Fibroblast of skin of left quadriceps (primary cell): Measurements from ENCODE around the gene CPVL.

Source experiments
- DNase-seq, 2 experiments: peaks; one replicate each; pipeline ENCODE4 v3.0.0-alpha.2; 2013; ENCODE audit warnings: low read depth in 2 of 2

CPVL gene

DNA sequence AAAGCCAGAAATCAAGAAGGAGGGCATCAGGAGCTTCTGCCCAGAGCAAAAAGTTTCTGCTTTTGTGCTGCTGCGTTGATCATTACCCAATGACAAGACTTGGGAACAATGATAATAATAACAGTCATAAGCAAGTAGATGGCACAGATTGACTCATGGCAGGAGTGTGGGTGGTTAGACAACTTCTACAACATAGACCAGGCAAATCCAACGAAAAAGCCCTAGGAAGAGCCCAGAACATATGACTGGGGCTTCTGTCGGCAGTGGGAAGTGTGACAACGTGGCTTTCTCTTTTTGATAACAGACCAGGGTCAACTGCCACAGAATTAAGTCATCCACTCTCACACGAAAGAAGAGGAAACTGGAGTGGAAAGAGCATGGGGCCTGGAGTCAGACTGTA lies 102.8 kb downstream of the CPVL start:
- DNase-seq = no peak

DNA sequence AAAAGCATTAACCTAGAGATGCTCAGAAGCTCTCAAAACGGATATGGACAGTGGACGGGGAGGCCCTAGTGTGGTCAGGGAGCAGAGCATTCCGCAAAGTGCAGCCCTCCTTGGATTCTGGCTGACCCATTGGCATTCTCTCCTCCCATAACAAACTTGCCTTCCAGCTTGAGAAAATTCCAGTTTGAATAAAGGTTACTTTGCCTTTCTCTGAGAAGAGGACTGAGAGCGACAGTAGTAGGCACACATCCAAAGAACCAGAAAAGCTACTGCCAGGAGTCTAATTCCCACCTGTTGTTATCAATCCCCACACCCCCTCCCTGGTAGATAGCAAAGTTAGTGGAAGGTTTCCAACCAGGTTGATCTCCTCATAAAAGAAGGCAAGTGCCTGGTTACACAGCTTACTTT lies 103.5 kb downstream of the CPVL start:
- no peak for DNase-seq

DNA sequence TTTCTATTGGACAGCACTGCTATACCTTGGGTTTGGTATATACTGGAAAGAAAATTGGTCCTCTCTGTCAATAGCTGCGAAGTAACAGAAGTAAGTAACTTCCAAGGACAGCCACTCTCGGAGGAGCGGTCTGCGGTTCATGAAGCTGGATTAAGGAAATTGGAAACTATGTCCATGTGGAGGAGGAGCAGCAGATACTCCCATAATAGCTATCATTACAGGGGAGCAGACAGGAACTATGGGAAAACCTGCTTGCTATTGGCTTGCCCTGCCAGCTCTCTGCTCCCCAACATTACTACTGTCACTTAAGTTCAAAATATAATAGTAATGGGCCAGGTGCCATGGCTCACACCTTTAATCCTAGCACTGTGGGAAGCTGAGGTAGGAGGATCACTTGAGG lies 104.3 kb downstream of the CPVL start:
- DNase-seq = no peak

DNA sequence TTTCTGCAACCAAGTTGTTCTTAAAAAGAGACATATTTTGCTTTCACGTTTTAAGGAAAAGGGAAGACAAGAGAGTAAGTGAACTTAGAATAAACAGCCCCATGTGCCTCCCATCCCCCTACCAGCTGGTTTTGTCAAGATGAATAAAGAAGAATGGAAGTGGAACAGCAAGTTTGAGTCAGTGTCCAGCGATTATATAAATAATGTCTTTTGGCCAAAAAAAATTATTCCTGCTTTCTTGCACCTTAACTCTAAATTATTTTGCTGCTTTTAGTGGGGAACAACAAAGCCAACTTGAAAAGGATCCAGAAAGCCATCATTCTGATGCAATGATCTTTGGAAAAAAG lies 105.8 kb downstream of the CPVL start:
- no peak for DNase-seq

DNA sequence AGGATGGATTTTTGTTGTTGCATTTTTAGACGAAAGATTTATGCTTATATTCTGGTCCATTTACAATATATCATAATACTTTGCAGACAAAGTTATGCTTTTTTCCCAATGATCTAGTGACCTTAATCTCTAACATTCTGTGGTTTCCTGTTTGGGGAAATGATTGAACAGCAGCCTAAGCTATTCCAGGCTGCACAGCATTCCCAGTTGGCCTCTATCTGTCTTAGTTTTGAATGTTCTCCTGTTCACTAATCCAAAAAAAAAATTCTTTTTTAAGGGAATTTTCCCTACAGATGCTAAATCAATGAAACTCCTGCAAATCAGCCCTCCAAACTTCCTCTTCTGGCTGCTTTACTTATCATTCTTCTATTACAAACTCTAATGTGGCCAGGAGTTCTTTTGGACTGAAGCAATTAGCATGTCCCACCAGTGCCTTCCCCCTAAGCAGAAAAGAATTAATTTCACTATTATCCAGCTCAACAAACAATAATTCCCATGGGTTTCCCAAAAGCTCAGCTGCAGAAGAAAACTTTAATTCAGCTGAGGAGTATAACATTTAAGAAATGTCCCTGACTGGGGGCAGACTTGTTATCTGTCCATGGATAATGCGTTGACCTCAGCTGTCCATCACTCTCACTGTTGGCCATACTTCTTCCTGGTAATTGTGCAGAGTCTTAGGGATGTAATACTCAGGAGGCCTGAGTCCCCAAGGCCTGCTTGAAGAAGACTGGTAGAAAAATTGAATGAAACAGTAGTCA lies 106.3 kb downstream of the CPVL start:
- peak; percentile 92 for DNase-seq

DNA sequence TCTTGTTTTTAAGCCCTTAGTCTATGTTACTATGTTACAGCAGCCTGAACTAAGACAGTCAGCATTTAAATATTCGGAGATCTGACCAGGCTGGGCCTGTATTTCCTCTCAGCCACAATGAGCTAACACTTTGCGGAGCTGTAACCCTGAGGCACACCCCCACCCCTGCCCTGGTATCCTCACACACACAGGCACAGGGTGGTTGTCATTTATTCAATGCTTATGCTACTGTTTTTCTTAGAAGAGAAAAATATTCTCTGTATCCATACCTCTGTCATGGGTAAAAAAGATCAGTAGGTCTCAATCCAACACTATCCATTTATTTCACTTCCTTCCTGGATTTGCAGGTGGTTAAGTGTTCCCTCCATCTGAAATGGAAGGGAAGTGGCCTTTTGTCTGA lies 107.9 kb downstream of the CPVL start:
- no peak for DNase-seq

DNA sequence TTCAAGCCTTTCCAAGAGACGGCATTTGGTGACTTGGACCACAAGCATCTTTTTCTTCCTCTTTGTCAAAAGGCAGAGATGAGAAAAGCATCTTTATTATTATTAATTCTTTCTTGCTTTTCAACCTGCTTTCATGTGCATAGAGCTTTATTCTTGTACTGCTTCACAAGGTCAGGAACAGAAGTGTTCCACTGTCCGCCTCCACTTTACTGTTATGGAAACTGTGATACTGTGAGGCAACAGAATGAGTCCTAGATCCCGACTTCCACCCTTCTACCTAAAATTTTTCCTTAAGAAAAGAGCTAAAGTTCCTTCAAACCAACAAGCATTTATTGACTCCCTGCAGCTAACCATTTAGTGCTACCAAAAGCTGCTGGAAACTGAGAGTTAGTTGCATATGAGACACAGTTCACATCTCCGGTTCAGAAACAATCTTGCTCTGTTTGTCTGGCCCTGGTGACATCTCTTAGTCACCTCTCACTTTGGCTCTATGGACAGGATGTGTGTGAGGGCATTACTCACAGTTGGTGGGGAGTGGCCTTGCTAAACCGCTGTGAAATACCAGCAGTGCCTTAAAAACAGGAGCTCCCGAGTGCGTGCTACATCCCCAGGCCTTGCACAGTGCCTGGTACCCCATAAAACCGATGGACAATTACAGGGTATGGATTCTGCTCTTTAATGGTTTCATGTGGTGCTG lies 111.1 kb downstream of the CPVL start:
- no peak for DNase-seq

DNA sequence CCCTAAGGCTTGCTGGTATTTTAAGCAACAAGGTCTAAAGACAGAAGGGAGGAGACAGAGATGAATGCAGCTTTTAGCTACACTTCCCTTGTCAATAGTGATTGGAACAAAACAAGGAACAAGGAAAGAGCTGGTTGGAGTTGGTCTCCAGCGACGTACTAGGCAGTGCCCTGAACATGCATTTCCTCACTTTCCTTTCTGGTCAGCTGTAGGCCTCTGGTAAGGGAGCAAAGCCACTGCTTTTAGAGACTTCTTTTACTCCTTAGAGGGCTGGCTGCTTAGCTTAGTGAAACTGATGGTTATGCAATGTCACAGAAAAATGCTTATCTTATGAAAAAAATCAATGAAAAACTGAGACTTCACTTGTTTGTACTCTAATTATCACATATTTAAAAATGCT lies 112.8 kb downstream of the CPVL start:
- no peak for DNase-seq

DNA sequence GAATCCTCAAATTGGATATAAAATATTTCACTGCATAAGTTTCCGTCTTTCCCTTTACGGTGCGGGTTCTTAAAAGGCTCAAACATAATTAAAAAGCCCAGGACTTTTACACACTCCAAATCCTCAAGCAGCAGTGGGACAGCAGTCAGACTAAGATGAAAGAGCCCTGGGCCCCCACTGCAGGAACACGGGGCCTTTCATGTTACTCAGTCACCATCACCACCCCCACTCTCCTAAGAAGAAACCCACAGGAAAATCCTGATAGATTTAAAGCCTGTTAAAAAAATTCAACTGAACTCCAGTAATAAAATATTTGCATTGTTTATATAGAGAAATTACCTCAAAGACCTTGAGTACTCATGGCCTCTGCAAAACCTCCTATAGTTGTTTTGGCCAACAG lies 114.2 kb downstream of the CPVL start:
- no peak for DNase-seq

DNA sequence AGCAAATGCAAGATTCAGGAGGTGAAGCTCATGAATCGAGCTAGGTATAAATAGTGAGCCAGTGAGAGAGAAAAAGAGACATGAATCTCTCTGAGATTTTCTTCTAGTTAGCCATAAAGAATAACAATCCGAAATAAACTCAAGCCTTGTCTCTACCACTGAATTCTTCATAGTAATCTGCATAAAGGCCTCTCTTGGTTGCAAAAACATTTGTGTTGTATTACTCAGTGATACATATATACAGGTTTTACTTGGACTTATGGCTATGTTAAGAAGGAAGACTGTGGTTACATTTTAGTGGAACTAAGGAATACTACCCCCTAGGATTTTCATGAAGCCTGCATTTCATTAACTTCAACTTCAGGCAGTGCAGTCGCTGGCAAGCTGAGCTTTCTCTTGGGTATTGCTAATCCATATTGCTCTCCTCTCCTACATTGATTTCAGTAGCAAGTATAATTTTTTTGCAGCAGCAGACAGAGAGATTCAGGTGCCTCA lies 115.5 kb downstream of the CPVL start:
- peak; percentile 67 to 73 for DNase-seq

DNA sequence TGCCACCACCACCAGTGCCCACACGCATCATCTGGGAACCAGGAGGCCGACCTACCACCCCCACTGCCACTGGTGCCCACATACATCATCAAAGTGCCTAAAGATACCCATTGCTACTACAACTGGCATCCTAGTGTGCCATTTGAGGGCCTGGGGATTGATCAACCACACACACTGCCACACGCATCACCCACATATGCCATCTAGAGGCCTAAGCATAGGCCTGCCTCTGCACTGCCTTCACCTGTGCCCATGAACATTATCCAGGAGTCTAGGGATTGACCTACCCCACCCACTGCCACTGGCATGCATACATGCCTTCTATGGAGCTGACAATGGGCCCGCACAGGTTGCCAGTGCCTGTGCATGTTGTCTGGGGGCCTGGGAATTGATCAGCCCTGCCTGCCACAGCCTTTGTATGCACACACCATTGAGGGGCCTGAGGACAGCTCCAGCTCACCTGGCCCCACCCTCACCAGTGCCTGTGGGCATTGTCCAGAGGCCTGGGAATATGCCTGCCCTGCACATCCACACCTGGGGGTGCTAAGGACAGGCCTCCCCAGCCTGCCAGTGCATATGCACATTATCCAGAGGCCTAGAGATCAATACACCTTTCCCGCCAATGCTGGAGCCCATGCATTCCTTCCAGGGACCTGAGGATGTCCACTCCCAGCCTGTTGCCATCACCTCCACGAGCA lies 123.9 kb downstream of the CPVL start:
- DNase-seq = no peak

DNA sequence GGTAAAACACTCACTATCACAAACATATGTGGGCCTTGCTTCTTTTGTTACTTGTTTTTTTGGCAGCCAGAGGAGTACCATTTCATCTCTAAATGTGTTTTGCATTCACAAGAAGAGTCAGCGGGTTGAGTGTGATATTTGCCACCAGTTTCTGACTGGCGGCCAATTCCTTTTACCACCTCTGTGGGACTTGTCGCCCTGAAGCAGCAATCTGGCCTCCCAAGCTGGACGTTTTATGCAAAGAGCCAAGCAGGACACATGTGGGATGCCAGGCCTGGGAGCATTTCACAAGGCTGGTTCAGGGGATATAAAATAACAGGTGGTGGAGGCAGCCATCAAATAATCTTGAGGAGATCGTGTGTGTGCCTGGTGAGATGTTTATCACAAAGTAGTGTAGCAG lies 126.4 kb downstream of the CPVL start:
- DNase-seq = no peak

DNA sequence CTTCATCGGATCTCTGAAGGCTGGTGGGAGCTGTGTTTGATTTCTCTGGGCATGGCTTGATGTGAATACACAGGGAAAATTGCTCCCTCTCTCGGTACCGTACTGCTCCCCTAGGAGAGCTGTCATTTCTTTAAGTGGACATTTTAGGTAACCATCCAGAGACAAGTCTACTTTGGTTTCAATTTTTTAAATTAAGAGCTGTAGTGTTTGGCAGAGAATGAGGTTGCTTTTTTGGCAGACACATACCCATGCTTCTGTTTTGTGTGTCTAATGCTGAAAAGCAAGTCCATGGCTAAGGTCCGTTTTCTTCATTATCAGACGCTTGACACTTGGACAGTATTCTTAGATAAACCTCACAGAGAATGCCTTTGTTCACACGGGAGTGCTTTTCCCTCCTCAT lies 127.0 kb downstream of the CPVL start:
- no peak for DNase-seq

DNA sequence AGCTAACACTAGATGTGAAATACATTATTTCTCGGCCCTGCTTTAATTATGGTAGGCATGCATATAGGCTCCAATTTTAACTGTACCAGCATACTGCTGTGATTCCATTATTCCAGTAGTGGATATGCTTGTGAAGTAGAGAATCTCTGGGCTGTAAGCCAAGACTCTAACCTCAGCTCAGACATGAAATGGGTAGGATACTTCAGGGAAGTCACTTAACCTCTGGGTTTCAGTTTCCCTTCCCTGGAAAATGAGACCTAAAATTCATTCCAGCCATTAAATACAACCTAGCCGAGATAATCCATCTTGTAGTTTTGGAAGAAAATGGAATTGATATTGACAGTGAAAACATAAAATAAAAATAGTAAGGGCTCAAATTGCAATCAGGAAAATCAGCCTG lies 128.6 kb downstream of the CPVL start:
- no peak for DNase-seq

DNA sequence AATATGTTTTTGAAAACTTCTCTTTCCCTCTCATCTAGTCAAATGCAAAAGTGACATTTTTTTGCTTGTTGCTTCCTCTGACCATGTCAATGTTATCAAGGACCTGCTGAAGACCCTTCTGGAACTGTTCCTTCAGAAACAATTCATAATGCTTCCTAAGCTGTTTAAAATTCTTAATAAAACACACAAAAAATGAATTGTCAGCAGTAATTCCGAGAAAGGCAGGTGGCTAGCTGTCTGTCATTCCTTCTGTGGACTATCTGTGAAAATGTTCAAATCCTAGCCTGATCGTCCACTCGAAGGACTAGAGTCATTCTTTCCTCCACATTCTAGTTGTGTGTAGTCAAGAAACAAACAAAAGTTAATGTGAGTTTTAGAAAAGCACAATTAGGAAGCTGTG lies 131.6 kb downstream of the CPVL start:
- no peak for DNase-seq

DNA sequence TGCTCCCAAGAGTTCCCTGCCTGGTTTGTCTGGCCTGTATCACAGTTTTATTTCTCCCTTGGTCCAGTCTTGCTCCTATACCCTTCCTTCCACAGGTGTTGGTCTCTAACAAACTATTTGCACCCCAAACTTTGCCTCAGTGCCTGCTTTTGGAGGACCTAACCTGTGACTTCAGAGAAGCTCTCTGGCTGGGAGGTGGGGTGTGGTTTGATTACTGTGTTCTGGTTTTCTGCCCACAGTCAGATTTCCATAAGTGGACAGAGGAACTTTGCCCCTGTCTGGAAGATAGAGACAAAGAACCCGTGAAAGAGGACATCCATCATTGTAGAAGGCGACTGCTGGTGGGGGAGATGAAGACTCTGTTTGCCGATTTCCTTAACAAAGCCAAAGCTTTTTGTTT lies 132.4 kb downstream of the CPVL start:
- DNase-seq = no peak

DNA sequence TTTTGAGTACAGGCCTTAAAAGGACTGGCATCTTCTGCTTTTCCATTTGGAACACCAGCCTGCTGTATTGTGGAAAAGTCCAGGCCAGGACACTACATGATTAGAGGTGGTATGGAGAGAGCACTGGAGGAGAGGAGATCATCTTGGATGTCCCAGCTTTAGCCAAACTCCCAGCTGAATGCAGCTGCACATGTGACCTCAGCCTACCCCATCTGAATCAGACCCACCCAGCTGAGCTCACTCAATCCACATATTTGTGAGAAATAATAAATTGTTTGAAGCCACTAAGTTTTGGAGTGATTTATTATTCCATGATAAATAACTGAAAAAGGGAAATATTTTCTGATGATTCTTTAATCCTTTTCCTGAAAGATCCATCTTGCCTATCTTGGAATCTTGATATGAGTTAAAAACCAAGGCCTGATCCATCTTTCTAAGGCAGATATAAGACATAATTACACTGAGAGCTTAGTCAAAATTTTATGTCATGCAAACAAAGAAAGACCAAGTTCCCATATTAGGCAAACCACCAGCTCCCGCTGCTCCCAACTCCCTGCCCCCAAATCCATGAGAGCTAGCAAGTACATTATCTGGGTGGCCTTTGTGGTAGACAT lies 133.1 kb downstream of the CPVL start:
- DNase-seq = no peak

DNA sequence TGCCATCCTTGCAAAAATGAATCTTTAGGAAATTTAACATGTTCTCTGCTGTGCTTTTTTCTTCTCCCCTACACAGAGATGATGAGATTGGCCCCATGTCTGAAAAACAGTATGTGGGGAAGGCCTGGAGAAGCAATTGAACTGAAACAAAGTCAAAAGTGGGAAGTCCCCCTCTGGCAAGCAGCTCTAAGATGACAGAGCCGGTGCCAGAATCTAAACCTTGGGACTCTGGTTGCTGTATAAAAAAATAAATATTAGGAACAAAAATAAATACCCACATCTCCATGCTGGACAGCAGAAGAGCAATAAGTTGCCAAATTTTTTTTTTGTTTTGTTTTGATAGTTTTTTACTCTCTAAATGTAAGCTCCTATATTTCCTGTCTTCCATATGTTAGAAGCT lies 136.4 kb downstream of the CPVL start:
- no peak for DNase-seq

DNA sequence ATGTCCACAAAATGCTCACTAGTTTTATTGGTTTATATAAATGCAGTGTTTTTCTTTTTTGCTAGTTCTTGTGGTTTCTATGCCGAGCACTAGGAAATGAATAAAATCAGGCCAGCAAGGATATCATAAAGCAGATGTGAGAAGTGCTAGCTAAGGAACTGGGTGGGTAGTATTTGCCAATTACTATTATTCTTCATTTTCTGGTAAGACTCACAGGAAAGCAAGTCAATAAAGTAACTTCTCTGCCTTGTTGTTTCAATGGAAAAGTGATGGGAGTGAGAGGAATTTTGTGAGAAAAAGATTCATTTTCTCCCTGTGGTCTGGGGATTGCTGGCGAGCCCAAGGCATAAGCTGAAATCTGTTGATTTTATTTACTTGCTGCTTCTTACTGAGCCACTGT lies 137.7 kb downstream of the CPVL start:
- no peak for DNase-seq

DNA sequence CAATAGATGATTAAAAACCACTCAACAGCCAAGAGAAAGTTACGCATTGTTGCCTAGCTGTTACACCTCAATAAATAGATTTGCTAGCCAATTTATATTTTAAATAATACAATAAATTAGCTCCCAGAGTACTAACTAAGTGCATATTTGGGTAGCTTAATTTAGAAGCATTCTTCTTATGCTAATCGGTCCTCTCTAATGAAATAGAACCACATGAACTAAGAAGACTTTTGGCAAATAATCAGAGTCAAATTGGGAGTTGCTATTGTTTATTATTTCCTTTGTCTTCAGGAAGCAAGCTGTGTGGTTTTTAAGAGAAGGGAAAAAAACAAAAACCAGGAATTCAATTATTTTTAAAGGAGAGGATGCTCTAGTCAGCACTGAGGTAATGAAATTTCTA lies 139.2 kb downstream of the CPVL start:
- DNase-seq = no peak

DNA sequence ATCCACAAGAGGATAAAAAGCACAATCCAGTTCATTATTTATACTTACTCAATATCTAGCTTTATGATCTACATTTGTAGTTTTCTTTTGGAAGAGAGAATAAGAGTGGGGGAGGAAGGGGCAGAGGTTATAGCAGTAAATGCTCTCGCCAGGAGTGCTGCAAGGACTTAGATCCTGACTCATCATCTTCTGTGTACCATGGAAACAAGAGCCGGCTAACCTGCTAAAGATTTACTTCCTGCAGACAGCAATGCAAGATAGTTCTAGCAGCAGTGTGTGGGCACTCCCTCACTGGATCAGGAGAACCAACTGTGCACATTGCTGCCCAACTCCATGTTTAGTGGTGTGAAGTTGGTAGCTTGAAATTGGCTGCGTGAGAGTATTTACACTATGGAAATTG lies 140.5 kb downstream of the CPVL start:
- no peak for DNase-seq

DNA sequence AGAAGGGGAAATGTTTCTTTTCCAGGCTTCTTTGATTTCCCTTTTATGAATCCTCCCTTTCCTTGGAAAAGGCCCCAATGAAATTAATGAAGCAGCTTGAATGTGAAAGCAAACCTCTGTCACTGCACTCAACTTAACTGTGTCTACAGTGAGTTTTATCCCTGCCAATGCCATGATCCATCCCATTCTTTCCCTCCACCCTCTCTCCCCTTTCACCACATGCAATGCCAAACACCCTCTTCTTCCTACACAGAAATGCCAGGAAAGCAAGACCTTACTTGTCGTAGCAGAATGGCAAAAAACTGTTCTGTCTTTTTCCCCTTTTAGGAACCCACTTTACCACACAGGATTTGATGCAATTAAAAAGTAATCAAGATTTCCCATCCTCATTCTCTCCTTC lies 140.9 kb downstream of the CPVL start:
- DNase-seq = no peak

DNA sequence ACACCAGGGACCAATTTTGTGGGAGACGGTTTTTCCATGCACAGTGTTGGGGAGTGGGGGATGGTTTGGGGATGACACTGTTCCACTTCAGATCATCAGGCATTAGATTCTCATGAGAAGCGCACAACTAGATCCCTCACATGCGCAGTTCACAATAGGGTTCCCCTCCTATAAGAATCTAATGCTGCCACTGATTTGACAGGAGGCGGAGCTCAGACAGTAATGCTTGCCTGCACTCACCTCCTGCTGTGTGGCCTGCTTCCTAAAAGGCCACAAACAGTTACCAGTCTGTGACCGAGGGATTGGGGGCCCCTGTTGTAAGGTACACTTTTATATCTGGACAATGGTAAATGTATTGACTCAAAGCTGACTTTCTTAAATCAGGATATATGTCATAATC lies 142.6 kb downstream of the CPVL start:
- DNase-seq = no peak
